Activated naive CD4-positive, alpha-beta T cell treated with anti-CD3 and anti-CD28 coated beads, Interleukin-2, amount 50 U/mL, for 72 hours (primary cell): Measurements from ENCODE around the gene RIN3. TPM values are rescaled to one million over a fixed set of nuclear protein-coding genes. Genes with fewer than 3 reads are reported as not detected.

ENCODE experiments used
- ATAC-seq, 2 donors: fragments of 150-1000 bp; cut with Tn5 transposase; 2 replicates each; pipeline ENCODE4 v1.10.0; 2021; ENCODE audit warnings: mild to moderate bottlenecking in 2 of 2, moderate library complexity in 2 of 2
- DNase-seq, 2 donors: peaks; one replicate each; pipeline ENCODE4 v3.0.0; 2021 to 2022; ENCODE audit warnings: low spot score in 2 of 2
- H3K27ac Mint-ChIP-seq, 2 donors: one replicate each; pipeline ENCODE4 v1.8.0; 2022; ENCODE audit warnings: mild to moderate bottlenecking in 2 of 2, mixed read lengths in 2 of 2
- H3K36me3 Mint-ChIP-seq, 2 donors: one replicate each; pipeline ENCODE4 v1.8.0; 2022; ENCODE audit warnings: mixed read lengths in 2 of 2
- H3K9me3 Mint-ChIP-seq, 2 donors: one replicate each; pipeline ENCODE4 v1.8.0; 2022; ENCODE audit warnings: mixed read lengths in 2 of 2
- total RNA-seq, 2 donors: library from RNA; stranded (reverse); gene quantifications; one replicate each; pipeline ENCODE4 v1.2.3, GENCODE V29; 2022

Gene RIN3
- total RNA-seq, 2 donors from 2014 or later: 21.1 to 27.9 TPM

- Mint-ChIP-seq H3K9me3 (no peaks in the 10 kb centered on the region), H3K27ac (no peak overlapping the region), H3K36me3 (no peaks in the 10 kb centered on the region)
- ATAC-seq: no peak
- DNase-seq: no peak
Measured at GRCh38 chr14:92496191-92496857, 17.3 kb upstream of the RIN3 start.

DNA sequence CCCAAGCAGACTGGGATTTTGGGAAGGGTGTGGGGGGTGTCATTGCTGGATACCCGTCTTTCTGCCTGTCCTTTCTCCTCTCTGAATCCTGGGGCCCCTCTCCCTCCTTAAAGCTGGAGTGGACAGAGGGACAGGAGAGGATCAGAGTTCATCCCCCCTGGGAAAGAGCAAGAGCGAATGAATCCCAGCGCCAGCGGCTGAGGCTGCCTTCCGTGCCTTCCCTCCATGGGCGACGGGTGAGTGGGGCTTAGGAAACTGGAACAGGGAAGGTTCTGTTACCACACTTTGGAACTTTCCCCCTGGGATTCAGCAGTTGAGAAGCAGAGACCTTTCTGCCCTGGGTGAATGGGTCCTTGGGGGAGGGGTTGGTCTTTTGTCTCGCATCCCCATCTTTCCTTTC, 16.2 kb upstream of the RIN3 start:
- no peak for ATAC-seq

DNA sequence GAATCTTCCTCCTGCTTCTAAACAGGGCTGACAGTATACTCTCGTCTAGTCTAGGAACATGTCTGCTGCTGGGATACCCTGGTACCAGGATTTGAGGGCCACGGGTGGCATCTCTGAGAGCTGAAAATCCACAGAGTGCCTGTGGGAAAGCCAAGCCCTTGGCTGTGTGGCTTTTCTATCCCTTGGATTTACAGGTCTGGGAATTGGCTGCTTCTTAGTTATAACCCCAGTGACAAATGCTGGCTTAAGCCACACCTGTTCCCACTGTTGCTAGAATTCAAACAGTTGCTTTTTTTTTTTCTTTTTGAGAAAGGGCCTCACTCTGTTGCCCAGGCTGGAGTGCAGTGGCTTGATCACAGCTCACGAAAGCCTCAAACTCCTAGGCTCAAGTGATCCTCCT, 14.3 kb upstream of the RIN3 start:
- no peak overlapping the region for H3K27ac Mint-ChIP-seq
- DNase-seq: peak in 1 of 2 donors; percentile 11
- H3K36me3 Mint-ChIP-seq: no peaks in the 10 kb centered on the region
- no peak for ATAC-seq
- no peaks in the 10 kb centered on the region for H3K9me3 Mint-ChIP-seq

More for the DNA sequence above, 16.2 kb upstream of the RIN3 start:
- Mint-ChIP-seq H3K36me3 (no peaks in the 10 kb centered on the region), H3K9me3 (no peaks in the 10 kb centered on the region), H3K27ac (no peak overlapping the region)
- DNase-seq: no peak

DNA sequence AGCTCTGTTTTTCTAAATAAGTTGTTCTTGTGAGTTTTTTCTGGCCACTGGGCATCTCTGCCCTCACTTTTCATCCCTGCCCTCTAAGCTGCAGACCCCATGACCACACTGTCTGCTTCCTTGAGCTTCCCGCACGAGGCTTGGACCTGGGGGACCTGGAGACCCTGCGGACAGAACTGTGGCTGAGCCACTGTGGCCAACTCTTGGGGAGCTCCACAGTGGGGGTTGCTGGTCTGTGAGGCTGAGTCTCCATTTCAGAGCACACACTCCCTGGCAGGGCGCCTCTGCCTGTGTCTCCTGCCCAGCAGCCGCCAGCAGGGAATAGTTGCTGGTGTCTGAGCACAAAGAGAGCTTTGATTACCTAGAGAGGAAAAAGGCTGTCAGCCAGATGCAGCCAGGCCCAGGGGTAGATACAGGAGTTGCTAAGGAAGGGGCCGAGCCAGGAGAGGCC, 13.1 kb upstream of the RIN3 start:
- Mint-ChIP-seq H3K27ac (peak overlapping the region in 1 of 2 donors; percentile 12), H3K36me3 (no peaks in the 10 kb centered on the region), H3K9me3 (no peaks in the 10 kb centered on the region)
- DNase-seq: peak in 1 of 2 donors; percentile 1
- ATAC-seq: no peak

DNA sequence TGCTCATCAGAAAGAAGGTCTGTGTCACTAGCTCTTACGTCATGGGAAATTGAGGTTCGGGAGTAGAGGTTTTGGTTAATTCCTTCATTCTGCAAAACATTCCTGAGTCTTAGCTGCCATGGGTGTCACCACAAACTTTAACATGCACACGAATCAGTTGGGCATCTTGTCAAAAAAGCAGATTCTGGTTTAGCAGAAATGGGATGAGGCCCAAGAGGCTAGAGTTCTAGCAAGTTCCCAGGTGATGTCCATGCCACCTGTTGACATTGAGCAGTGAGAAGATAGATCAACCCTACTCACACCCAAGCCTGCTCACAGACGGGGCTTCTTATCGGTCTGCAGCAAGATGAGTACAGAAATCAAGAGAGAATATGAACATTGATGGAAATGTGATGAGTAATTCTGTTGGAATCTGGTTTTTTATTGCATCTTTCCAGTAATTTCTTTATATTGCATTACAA, 11.7 kb upstream of the RIN3 start:
- Mint-ChIP-seq H3K9me3 (no peaks in the 10 kb centered on the region), H3K27ac (no peak overlapping the region), H3K36me3 (no peaks in the 10 kb centered on the region)
- DNase-seq (no peak), ATAC-seq (no peak)

DNA sequence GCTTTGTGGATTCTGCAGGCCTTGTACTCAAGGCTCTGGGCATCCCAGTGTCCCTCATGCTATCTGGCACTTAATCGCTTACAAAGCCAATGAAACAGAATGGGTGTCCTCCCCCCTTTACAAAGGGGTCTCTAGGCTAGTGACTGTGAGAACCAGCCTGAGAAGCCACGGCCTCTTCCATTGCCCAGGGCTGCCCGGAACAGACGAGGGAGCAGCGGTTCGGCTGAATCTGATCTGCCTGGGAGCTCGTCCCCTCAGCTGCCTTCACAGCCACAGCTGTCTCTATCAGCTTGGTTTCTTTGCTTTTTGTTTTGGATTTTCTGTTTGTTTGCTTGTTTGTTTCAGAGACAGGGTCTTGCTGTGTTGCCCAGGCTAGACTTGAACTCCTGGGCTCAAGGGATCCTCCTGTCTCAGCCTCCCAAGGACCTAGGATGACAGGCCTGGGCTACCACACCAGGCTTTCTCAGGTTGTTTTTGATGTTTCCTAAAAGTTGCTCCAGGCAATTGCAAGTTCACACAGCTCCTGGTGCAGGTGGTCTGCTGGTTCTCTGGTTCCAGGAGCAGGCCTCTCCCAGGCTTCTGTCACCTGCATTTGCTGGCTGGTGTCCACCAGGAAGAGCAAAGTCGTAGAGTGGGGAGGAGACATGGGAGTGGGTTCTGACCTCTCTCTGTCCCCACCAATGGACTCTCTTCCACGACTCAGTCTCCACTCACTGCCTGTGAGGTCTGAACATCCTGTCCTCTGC, 10.9 kb upstream of the RIN3 start:
- peak in 1 of 2 donors; percentile 23 for DNase-seq
- Mint-ChIP-seq H3K9me3 (no peaks in the 10 kb centered on the region), H3K27ac (no peak overlapping the region), H3K36me3 (no peaks in the 10 kb centered on the region)
- ATAC-seq: no peak

DNA sequence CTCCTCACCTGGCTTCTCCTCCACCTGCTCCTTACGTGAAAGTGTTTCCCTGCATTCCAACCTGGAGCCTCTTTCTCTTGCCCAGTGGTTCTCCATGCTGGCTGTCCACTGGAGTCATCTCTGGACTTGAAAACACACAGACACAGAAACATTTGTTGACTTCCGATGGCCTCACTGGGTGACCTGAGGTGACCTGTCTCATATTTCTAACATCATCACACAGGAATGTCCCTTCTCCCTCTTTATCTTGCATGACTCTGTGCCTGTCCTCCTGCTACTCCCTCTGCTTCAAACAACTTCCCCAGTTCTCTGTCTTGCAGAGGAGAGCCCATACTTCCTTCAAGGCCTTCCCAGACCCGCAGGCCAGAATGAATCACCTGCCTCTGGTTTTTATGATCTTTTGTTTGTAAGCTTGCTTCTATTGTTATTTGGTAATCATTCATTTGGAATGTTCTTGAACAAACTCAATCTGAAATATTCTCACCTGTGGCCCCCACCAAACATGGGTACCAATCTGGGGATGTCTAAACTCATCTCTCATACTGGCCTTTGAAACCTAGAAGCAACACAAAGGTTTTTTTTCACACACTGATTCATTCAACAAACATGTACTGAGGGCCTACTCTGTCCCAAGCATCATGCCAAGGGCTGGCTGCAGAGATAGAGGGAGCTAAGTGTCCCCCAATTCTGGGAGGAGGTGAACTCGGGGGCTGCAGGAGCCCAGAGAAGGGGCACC, 9.7 kb upstream of the RIN3 start:
- Mint-ChIP-seq H3K36me3 (no peaks in the 10 kb centered on the region), H3K27ac (no peak overlapping the region), H3K9me3 (no peaks in the 10 kb centered on the region)
- DNase-seq: peak in 1 of 2 donors; percentile 11
- no peak for ATAC-seq

GRCh38 chr14:92505826-92506225, 7.8 kb upstream of the RIN3 start:
- no peak overlapping the region for H3K27ac Mint-ChIP-seq
- ATAC-seq: no peak
- H3K36me3 Mint-ChIP-seq: no peaks in the 10 kb centered on the region
- H3K9me3 Mint-ChIP-seq: no peaks in the 10 kb centered on the region
- no peak for DNase-seq

- no peaks in the 10 kb centered on the region for H3K9me3 Mint-ChIP-seq
- no peaks in the 10 kb centered on the region for H3K36me3 Mint-ChIP-seq
- DNase-seq (no peak), ATAC-seq (no peak)
- H3K27ac Mint-ChIP-seq: no peak overlapping the region
Measured at GRCh38 chr14:92506231-92506630, 7.3 kb upstream of the RIN3 start.

- no peak for DNase-seq
- no peak overlapping the region for H3K27ac Mint-ChIP-seq
- no peak for ATAC-seq
- H3K36me3 Mint-ChIP-seq: peaks cover 0 to 3% of the 10 kb centered on the region in 2 donors
- no peaks in the 10 kb centered on the region for H3K9me3 Mint-ChIP-seq
Measured at GRCh38 chr14:92507174-92507768, 6.3 kb upstream of the RIN3 start.

DNA sequence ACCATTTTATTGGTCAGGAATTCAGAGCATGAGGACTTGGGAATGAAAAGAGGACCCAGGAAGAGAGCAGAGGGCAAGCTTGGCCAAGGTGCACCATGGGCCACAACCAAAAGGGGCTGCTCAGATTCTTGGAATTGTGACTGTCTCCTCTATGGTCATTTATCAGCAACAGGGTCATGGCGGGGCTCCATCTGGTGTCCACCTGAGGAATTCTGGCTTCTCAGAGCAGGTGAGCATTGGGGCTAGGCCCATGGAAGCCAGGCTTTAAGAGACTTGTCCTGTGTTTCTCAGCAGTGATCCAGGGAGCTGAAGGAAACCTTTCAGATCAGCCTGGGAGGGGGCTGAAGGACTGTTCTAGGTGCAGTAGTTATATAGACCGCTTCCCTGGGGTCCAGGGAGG, 2.6 kb upstream of the RIN3 start:
- no peak for DNase-seq
- H3K9me3 Mint-ChIP-seq: no peaks in the 10 kb centered on the region
- ATAC-seq: no peak
- peaks cover 0 to 5% of the 10 kb centered on the region in 2 donors for H3K36me3 Mint-ChIP-seq
- no peak overlapping the region for H3K27ac Mint-ChIP-seq

- Mint-ChIP-seq H3K27ac (no peak overlapping the region), H3K9me3 (no peaks in the 10 kb centered on the region), H3K36me3 (peaks cover 0 to 5% of the 10 kb centered on the region in 2 donors)
- DNase-seq (no peak), ATAC-seq (no peak)
Measured at GRCh38 chr14:92511453-92512238, 1.9 kb upstream of the RIN3 start.

GRCh38 chr14:92512807-92513203, 776 bp upstream of the RIN3 start:
- DNase-seq: no peak
- Mint-ChIP-seq H3K27ac (peak overlapping the region in 1 of 2 donors; percentile 9), H3K9me3 (no peaks in the 10 kb centered on the region), H3K36me3 (peaks cover 0 to 5% of the 10 kb centered on the region in 2 donors)
- ATAC-seq: peak in 1 of 2 donors; percentile 4

DNA sequence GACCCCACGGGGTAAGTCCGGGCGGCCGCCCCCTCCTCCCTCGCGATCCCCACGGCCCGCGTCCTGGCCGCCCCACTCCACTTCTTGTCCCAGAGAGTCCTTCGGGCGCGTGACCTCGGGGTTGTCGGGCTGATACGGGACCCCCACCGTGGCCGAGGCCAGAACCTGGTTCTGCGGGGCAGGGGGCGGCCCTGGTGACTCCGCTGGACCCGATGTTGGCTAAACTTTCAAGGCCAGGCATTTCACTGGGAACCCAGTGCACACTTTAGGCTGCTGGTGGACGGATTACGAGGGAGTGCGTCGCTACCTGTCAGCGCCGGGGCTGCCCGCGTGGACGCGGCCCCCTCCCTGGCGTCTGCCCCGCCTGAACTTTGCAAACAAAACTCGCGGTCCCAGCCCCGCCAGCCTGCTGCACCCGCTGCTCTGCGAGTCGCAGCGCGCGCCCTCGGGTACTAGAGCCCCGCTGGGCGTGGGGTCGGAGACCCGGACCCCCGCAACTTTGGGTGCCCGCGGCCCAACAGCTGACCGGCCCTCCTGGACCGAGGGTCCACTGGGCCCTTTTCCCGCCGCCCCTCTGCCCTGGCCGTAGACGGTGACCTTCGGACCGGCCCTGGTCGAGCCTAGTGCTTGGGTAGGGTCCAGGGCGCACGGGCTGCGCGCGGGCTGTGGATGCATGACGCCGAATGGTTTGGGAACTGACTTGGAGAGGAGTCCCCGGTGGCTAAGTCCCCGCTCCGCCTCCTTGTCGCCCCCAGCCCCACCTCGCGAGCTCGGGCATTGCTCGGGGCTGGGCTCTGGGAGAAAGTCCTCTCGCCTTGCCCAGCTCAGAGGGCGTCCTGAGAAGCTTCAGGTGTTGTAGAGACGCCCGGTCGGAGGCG, 624 bp downstream of the RIN3 start:
- DNase-seq (peak; percentile 39 to 56), ATAC-seq (peak; percentile 49 to 58)
- peak overlapping the region; percentile 41 to 60 for H3K27ac Mint-ChIP-seq
- peaks cover 0 to 5% of the 10 kb centered on the region in 2 donors for H3K36me3 Mint-ChIP-seq
- H3K9me3 Mint-ChIP-seq: no peaks in the 10 kb centered on the region

- Mint-ChIP-seq H3K36me3 (peaks cover 0 to 5% of the 10 kb centered on the region in 2 donors), H3K9me3 (no peaks in the 10 kb centered on the region), H3K27ac (peak overlapping the region in 1 of 2 donors; percentile 7)
- ATAC-seq (no peak), DNase-seq (no peak)
Measured at GRCh38 chr14:92514844-92515514, 1.4 kb downstream of the RIN3 start.
